AG04450 (cell line): Measurements from ENCODE around the gene LDHD. TPM values are rescaled to one million over a fixed set of nuclear protein-coding genes. Genes with fewer than 3 reads are reported as not detected.

Experiments used
- CTCF ChIA-PET: fragments of 300-600, 350-600 bp; formaldehyde crosslinking; extraction: SDS; loops from one replicate; lab custom pipeline; 2022; ENCODE audit warnings: antibody characterized with exemption, inconsistent platforms; lab: Charles Lee
- POLR2A ChIA-PET: fragments of 350-600 bp; formaldehyde crosslinking; extraction: SDS; loops from one replicate; lab custom pipeline; 2021; ENCODE audit warnings: antibody characterized with exemption, inconsistent platforms; lab: Yijun Ruan, JAX
- DNase-seq: peaks from one replicate; pipeline ENCODE4 v3.0.0-alpha.2; 2011; ENCODE audit warnings: low read depth, low spot score
- H3K27ac ChIP-seq: one replicate; pipeline ENCODE4 v1.5.1; 2012; ENCODE audit warnings: low read depth, low read length, control low read depth
- H3K27me3 ChIP-seq: one replicate; pipeline ENCODE4 v1.6.0; 2012; ENCODE audit warnings: low read length; ENCODE audit not compliant: control insufficient read depth, insufficient read depth
- H3K4me3 ChIP-seq: 2 replicates; pipeline ENCODE4 v1.5.1; 2011; ENCODE audit warnings: mild to moderate bottlenecking, low read depth, low read length, control low read depth
- H3K9me3 ChIP-seq: 2 replicates; pipeline ENCODE4 v1.5.1; 2012; ENCODE audit warnings: low read length; ENCODE audit not compliant: control insufficient read depth, insufficient read depth
- CTCF ChIP-seq: IDR thresholded peaks from 2 replicates; pipeline ENCODE4 v1.5.1; 2011; ENCODE audit warnings: low read depth, low read length, control low read depth, inconsistent platforms
- polyA plus RNA-seq: library from polyadenylated mRNA; depleted of rRNA; stranded (reverse); fragments of >200 nt; gene quantifications from 2 replicates; pipeline ENCODE4 v1.2.3, GENCODE V29; 2011

LDHD gene
- polyA plus RNA-seq, 1 experiment = 0.38 TPM

- H3K27me3 ChIP-seq = no peaks in the 10 kb centered on the region
- no peak for DNase-seq
- no peaks in the 10 kb centered on the region for H3K9me3 ChIP-seq
- ChIA-PET POLR2A (interaction anchor here (1.5 kb wide), 1 partner anchor 12 kb away, joined by 4 read pairs; no protein-coding TSS in a partner anchor), CTCF (interaction anchor here (0.9 kb wide), 1 partner anchor 13 kb away, joined by 3 read pairs; no protein-coding TSS in a partner anchor)
- no peak for TF ChIP-seq CTCF
- no peak overlapping the region for H3K4me3 ChIP-seq
- H3K27ac ChIP-seq = no peak overlapping the region
Measured at GRCh38 chr16:75074920-75075687, 41.5 kb downstream of the LDHD start.

GRCh38 chr16:75074304-75074793 lies 42.2 kb downstream of the LDHD start:
- CTCF ChIA-PET = interaction anchor here (0.9 kb wide), 1 partner anchor 12 kb away, joined by 3 read pairs; no protein-coding TSS in a partner anchor

GRCh38 chr16:75073545-75074303 lies 42.9 kb downstream of the LDHD start:
- DNase-seq = no peak
- no peak overlapping the region for H3K27ac ChIP-seq
- no peak overlapping the region for H3K4me3 ChIP-seq
- TF ChIP-seq CTCF = no peak
- CTCF ChIA-PET = interaction anchor here (0.7 to 0.9 kb wide), 2 partner anchors 11 to 127 kb away, joined by 3 read pairs; no protein-coding TSS in a partner anchor
- POLR2A ChIA-PET = no interaction called here
- no peaks in the 10 kb centered on the region for H3K9me3 ChIP-seq
- no peaks in the 10 kb centered on the region for H3K27me3 ChIP-seq

More at GRCh38 chr16:75074304-75074793, 42.2 kb downstream of the LDHD start:
- POLR2A ChIA-PET = no interaction called here
- TF ChIP-seq CTCF = no peak
- Histone ChIP-seq H3K9me3 (no peaks in the 10 kb centered on the region), H3K27me3 (no peaks in the 10 kb centered on the region), H3K4me3 (no peak overlapping the region), H3K27ac (no peak overlapping the region)
- no peak for DNase-seq

- Histone ChIP-seq H3K4me3 (no peak overlapping the region), H3K27me3 (no peaks in the 10 kb centered on the region), H3K27ac (no peak overlapping the region), H3K9me3 (no peaks in the 10 kb centered on the region)
- ChIA-PET POLR2A (interaction anchor here (0.6 kb wide), 1 partner anchor 345 kb away, joined by 4 read pairs; no protein-coding TSS in a partner anchor), CTCF (no interaction called here)
- no peak for TF ChIP-seq CTCF
- no peak for DNase-seq
Measured at GRCh38 chr16:75072239-75072947, 44.2 kb downstream of the LDHD start.
